Skeletal muscle satellite cell (primary cell): ENCODE results near the gene FAM53B. TPM values are rescaled to one million over a fixed set of nuclear protein-coding genes. Genes with fewer than 3 reads are reported as not detected.

ENCODE experiments used
- H3K27me3 ChIP-seq: 2 replicates; pipeline ENCODE4 v1.7.0; 2013; ENCODE audit warnings: low read length; ENCODE audit not compliant: control insufficient read depth, insufficient read depth
- H3K36me3 ChIP-seq: 2 replicates; pipeline ENCODE4 v1.7.0; 2013; ENCODE audit warnings: mild to moderate bottlenecking, control low read depth, low read length; ENCODE audit not compliant: insufficient read depth
- H3K4me1 ChIP-seq: 2 replicates; pipeline ENCODE4 v1.7.0; 2013; ENCODE audit warnings: low read length; ENCODE audit not compliant: control insufficient read depth, insufficient read depth
- H3K4me2 ChIP-seq: 2 replicates; pipeline ENCODE4 v1.7.0; 2013; ENCODE audit warnings: mild to moderate bottlenecking, low read length
- H3K4me3 ChIP-seq: 2 replicates; pipeline ENCODE4 v1.7.0; 2013; ENCODE audit warnings: low read length
- H3K9ac ChIP-seq: 2 replicates; pipeline ENCODE4 v1.7.0; 2013; ENCODE audit warnings: mild to moderate bottlenecking, low read depth, low read length, moderate library complexity
- H3K9me3 ChIP-seq: replicated peaks from 2 replicates; pipeline ENCODE4 v1.7.0; 2013; ENCODE audit warnings: mild to moderate bottlenecking, control low read depth, low read length
- small RNA-seq: library from RNA; depleted of rRNA; stranded (forward); fragments of <200 nt; gene quantifications from one replicate; pipeline ENCODE3, GENCODE V24; 2012

FAM53B gene

DNA sequence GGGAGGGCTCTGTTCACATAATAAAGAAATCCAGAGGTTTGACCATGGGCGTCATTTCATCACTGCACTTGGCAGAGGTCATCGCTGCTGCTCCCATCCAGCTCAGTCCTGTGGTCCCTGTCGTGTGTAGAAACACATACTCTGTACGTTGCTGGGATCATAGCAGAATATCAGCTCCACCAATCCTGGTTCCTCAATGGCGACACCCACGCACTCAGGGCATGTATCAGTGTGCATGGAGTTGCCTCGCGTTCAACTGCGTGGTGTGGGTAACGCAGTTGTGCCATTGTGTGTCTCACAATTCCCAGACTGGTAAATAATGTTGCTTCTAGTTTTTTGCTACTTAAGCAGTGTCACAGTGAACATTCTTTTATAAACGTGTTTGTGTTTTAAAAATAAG, 171.4 kb downstream of the FAM53B start:
- H3K4me1 ChIP-seq, result no peaks in the 10 kb centered on the region
- no peak overlapping the region for H3K9ac ChIP-seq
- no peak overlapping the region for H3K4me2 ChIP-seq
- no peak overlapping the region for H3K4me3 ChIP-seq
- no peaks in the 10 kb centered on the region for H3K9me3 ChIP-seq
- no peaks in the 10 kb centered on the region for H3K36me3 ChIP-seq
- peaks cover 26% of the 10 kb centered on the region for H3K27me3 ChIP-seq

DNA sequence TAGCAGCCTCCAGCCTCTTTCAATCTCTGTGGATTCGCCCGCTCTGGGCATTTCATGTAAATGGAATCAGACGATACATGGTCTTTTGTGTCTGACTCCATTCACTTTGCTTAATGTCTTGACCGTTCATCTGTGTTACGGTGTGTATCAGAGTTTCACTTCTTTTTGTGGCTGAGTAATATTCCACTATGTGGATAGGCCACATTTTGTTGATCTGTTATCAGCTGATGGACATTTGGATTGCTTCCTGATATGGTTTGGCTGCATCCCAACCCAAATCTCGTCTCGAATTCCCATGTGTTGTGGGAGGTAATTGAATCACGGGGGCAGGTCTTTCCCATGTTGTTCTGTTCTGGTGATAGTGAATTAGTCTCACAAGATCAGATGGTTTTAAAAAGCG, 173.5 kb downstream of the FAM53B start:
- H3K4me1 ChIP-seq, result peaks cover under 1% of the 10 kb centered on the region
- H3K27me3 ChIP-seq, result peaks cover 20% of the 10 kb centered on the region
- no peak overlapping the region for H3K4me3 ChIP-seq
- H3K9me3 ChIP-seq, result no peaks in the 10 kb centered on the region
- no peak overlapping the region for H3K4me2 ChIP-seq
- no peak overlapping the region for H3K9ac ChIP-seq
- no peaks in the 10 kb centered on the region for H3K36me3 ChIP-seq

DNA sequence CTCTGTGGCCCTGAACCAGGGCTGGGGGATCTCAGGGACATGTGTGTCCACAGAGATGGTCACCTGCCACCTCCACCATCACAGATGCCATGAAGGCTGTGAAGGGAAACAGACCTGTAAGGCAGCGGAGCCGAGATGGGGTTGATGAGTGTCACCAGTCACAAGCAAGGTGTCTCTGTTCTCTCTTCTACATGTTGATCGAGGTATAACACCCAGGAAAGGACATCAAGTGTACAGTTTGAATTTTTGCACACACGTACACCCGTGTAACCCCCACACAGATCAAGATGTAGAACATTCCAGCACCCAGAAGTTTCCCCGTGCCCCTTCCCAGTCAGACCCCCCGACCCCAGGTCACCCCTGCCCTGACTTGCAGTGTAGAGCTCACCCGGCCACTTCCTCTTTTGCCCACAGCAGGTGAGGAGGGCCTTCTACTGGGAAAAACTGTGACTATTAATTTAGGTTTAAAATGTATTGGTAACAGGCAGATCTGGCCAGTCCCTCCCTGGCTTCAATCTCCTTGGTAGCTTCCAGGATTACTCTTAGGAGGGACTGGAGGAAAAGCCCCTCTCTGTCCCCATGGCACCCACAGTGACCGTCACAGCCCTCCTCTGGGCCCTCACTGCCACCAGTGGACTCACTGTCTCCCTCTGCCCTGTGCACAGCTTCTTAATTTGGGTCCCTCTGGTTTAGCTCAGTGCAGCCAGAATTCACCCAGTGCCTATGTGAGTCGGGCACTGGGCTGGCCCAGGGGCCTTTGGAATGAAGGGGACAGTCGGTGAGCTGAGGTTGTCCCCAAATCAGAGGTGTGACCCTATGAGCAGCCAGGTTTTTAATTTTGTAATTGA, 174.3 kb downstream of the FAM53B start:
- Histone ChIP-seq H3K9ac (no peak overlapping the region), H3K4me1 (peaks cover 4% of the 10 kb centered on the region), H3K4me2 (no peak overlapping the region), H3K4me3 (no peak overlapping the region), H3K36me3 (no peaks in the 10 kb centered on the region), H3K27me3 (peaks cover 12% of the 10 kb centered on the region), H3K9me3 (no peaks in the 10 kb centered on the region)

Small RNAs within 50 kb of the gene (small RNA-seq; reads per million reads assigned to genes)
- not detected for gene RF00019
